Caco-2 (cell line): ENCODE measurements around the gene ATP2A1. TPM values are rescaled to one million over a fixed set of nuclear protein-coding genes. Genes with fewer than 3 reads are reported as not detected.

Experiments used
- BruUV-seq: library from RNA; stranded (reverse); fragments of 400-500 nt; replicated peaks from 2 replicates; lab custom pipeline; 2021; lab: Mats Ljungman, UMichigan
- CTCF ChIA-PET: fragments of 300-600 bp; sonication (Branson Sonifier 250); formaldehyde crosslinking; loops from one replicate; lab custom pipeline; 2022; ENCODE audit warnings: antibody characterized with exemption; lab: Charles Lee
- POLR2A ChIA-PET: fragments of 300-600 bp; sonication (Branson Sonifier 250); formaldehyde crosslinking; loops from one replicate; lab custom pipeline; 2022; ENCODE audit warnings: antibody characterized with exemption; lab: Charles Lee
- DNase-seq, 2 experiments: peaks; one replicate each; pipeline versions ENCODE4 v3.0.0 to v3.0.0-alpha.2; 2020 to 2022
- H3K27me3 ChIP-seq: replicated peaks from 2 replicates; pipeline ENCODE4 v1.6.0; 2011; ENCODE audit warnings: low read length; ENCODE audit not compliant: control insufficient read depth, insufficient read depth
- H3K36me3 ChIP-seq: 2 replicates; pipeline ENCODE4 v1.5.1; 2011; ENCODE audit warnings: low read length; ENCODE audit not compliant: control insufficient read depth, insufficient read depth
- H3K4me1 ChIP-seq: fragments of 250-450 bp; sonication (Bioruptor Pico); 2 replicates; pipeline ENCODE4 v1.5.1; 2020; ENCODE audit warnings: mild to moderate bottlenecking
- H3K4me3 ChIP-seq: 2 replicates; pipeline ENCODE4 v1.5.1; 2011; ENCODE audit warnings: low read depth, mild to moderate bottlenecking, control low read depth, low read length
- H3K9me3 ChIP-seq: fragments of 250-450 bp; sonication (Bioruptor Pico); 2 replicates; pipeline ENCODE4 v1.5.1; 2020; ENCODE audit warnings: mild to moderate bottlenecking, moderate library complexity
- H3K27ac Mint-ChIP-seq: one replicate; pipeline ENCODE4 v1.8.0; 2022; ENCODE audit warnings: mixed read lengths; ENCODE audit not compliant: unreplicated experiment
- H3K27me3 Mint-ChIP-seq: one replicate; pipeline ENCODE4 v1.8.0; 2022; ENCODE audit warnings: mixed read lengths; ENCODE audit not compliant: insufficient read depth, unreplicated experiment
- H3K36me3 Mint-ChIP-seq: one replicate; pipeline ENCODE4 v1.8.0; 2022; ENCODE audit warnings: mild to moderate bottlenecking, mixed read lengths; ENCODE audit not compliant: insufficient read depth, unreplicated experiment
- H3K4me1 Mint-ChIP-seq: one replicate; pipeline ENCODE4 v1.8.0; 2022; ENCODE audit warnings: low read depth, mixed read lengths; ENCODE audit not compliant: unreplicated experiment
- H3K4me3 Mint-ChIP-seq: one replicate; pipeline ENCODE4 v1.8.0; 2022; ENCODE audit warnings: mild to moderate bottlenecking, moderate library complexity, mixed read lengths; ENCODE audit not compliant: unreplicated experiment
- H3K9me3 Mint-ChIP-seq: one replicate; pipeline ENCODE4 v1.8.0; 2022; ENCODE audit warnings: mixed read lengths; ENCODE audit not compliant: unreplicated experiment
- intact Hi-C: fragments of 100-400 bp; cut with micrococcal nuclease; formaldehyde crosslinking; loops from one replicate; pipeline ENCODE4 v1.10.0; 2022; ENCODE audit not compliant: unreplicated experiment
- total RNA-seq: library from RNA; stranded (reverse); gene quantifications from 2 replicates; pipeline ENCODE4 v1.2.3, GENCODE V29; 2022
- TF ChIP-seq, protein P1 (sequence below), 2 experiments: fragments of 200-600 bp in 1 of 2; IDR thresholded peaks; 1 replicate in 1 of 2; 2 replicates in 1 of 2; pipeline versions ENCODE4 v1.5.1 to v1.8.0; 2011 to 2022; ENCODE audit warnings: antibody characterized with exemption in 1 of 2, control low read depth in 1 of 2, inconsistent platforms in 1 of 2, low read depth in 1 of 2, low read length in 1 of 2, mild to moderate bottlenecking in 1 of 2, moderate library complexity in 1 of 2; ENCODE audit not compliant: insufficient read depth in 1 of 2, severe bottlenecking in 1 of 2, unreplicated experiment in 1 of 2

ATP2A1 gene
- total RNA-seq, 1 experiment from 2014 or later, result 2.3 TPM

GRCh38 chr16:28899882-28900590 is 21.7 kb downstream of the ATP2A1 start:
- H3K4me3 Mint-ChIP-seq, result no peak overlapping the region
- H3K27me3 Mint-ChIP-seq, result no peaks in the 10 kb centered on the region

GRCh38 chr16:28900601-28901000 is 22.3 kb downstream of the ATP2A1 start:
- POLR2A ChIA-PET, result no interaction called here
- no peaks in the 10 kb centered on the region for H3K36me3 ChIP-seq
- H3K27me3 ChIP-seq, result no peaks in the 10 kb centered on the region
- TF ChIP-seq, protein P1, sequence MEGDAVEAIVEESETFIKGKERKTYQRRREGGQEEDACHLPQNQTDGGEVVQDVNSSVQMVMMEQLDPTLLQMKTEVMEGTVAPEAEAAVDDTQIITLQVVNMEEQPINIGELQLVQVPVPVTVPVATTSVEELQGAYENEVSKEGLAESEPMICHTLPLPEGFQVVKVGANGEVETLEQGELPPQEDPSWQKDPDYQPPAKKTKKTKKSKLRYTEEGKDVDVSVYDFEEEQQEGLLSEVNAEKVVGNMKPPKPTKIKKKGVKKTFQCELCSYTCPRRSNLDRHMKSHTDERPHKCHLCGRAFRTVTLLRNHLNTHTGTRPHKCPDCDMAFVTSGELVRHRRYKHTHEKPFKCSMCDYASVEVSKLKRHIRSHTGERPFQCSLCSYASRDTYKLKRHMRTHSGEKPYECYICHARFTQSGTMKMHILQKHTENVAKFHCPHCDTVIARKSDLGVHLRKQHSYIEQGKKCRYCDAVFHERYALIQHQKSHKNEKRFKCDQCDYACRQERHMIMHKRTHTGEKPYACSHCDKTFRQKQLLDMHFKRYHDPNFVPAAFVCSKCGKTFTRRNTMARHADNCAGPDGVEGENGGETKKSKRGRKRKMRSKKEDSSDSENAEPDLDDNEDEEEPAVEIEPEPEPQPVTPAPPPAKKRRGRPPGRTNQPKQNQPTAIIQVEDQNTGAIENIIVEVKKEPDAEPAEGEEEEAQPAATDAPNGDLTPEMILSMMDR (IDR thresholded peaks at IDR 0.05; ENCODE audit: insufficient read depth in 1 of 2, low read depth in 1 of 2, low read length in 1 of 2, severe bottlenecking in 1 of 2, unreplicated experiment in 1 of 2), result no peak
- H3K27ac Mint-ChIP-seq, result no peak overlapping the region
- H3K4me1 Mint-ChIP-seq, result no peaks in the 10 kb centered on the region
- H3K9me3 Mint-ChIP-seq, result no peaks in the 10 kb centered on the region
- H3K27me3 Mint-ChIP-seq, result no peaks in the 10 kb centered on the region
- H3K9me3 ChIP-seq, result no peaks in the 10 kb centered on the region
- no peaks in the 10 kb centered on the region for H3K4me1 ChIP-seq
- intact Hi-C loops, result no loop called here
- DNase-seq, result no peak
- CTCF ChIA-PET, result no interaction called here
- BruUV-seq, result no TSS peak
- no peaks in the 10 kb centered on the region for H3K36me3 Mint-ChIP-seq
- no peak overlapping the region for H3K4me3 Mint-ChIP-seq
- no peak overlapping the region for H3K4me3 ChIP-seq

More at GRCh38 chr16:28899882-28900590, 21.7 kb downstream of the ATP2A1 start:
- no peaks in the 10 kb centered on the region for H3K27me3 ChIP-seq
- ChIA-PET POLR2A (no interaction called here), CTCF (no interaction called here)
- H3K4me3 ChIP-seq, result no peak overlapping the region
- no TSS peak for BruUV-seq
- H3K4me1 ChIP-seq, result no peaks in the 10 kb centered on the region
- TF ChIP-seq, protein P1 (IDR thresholded peaks at IDR 0.05; ENCODE audit: insufficient read depth in 1 of 2, low read depth in 1 of 2, low read length in 1 of 2, severe bottlenecking in 1 of 2, unreplicated experiment in 1 of 2), result no peak
- Mint-ChIP-seq H3K36me3 (no peaks in the 10 kb centered on the region), H3K4me1 (no peaks in the 10 kb centered on the region), H3K27ac (no peak overlapping the region), H3K9me3 (no peaks in the 10 kb centered on the region)
- intact Hi-C loops, result no loop called here
- no peaks in the 10 kb centered on the region for H3K36me3 ChIP-seq
- no peak for DNase-seq
- no peaks in the 10 kb centered on the region for H3K9me3 ChIP-seq

- H3K9me3 ChIP-seq, result no peaks in the 10 kb centered on the region
- H3K27me3 Mint-ChIP-seq, result no peaks in the 10 kb centered on the region
- no peak overlapping the region for H3K4me3 ChIP-seq
- H3K36me3 Mint-ChIP-seq, result no peaks in the 10 kb centered on the region
- H3K27me3 ChIP-seq, result no peaks in the 10 kb centered on the region
- no peaks in the 10 kb centered on the region for H3K4me1 Mint-ChIP-seq
- ChIA-PET CTCF (no interaction called here), POLR2A (no interaction called here)
- no peaks in the 10 kb centered on the region for H3K4me1 ChIP-seq
- no peaks in the 10 kb centered on the region for H3K36me3 ChIP-seq
- H3K27ac Mint-ChIP-seq, result no peak overlapping the region
- H3K9me3 Mint-ChIP-seq, result no peaks in the 10 kb centered on the region
- BruUV-seq, result no TSS peak
- H3K4me3 Mint-ChIP-seq, result no peak overlapping the region
- TF ChIP-seq, protein P1 (IDR thresholded peaks at IDR 0.05; ENCODE audit: insufficient read depth in 1 of 2, low read depth in 1 of 2, low read length in 1 of 2, severe bottlenecking in 1 of 2, unreplicated experiment in 1 of 2), result no peak
- intact Hi-C loops, result no loop called here
- DNase-seq, result no peak
These were observed 23.6 kb downstream of the ATP2A1 start for GRCh38 chr16:28901862-28902261.
